Measurements from ENCODE around the gene SHROOM3. TPM values are rescaled to one million over a fixed set of nuclear protein-coding genes. Genes with fewer than 3 reads are reported as not detected.

The SHROOM3 gene
- total RNA-seq, 2 experiments from 2014 or later: not detected

- H3K4me3 Mint-ChIP-seq: no peak overlapping the region
- POLR2A ChIA-PET: no interaction called here
- no peaks in the 10 kb centered on the region for H3K9me3 ChIP-seq (ENCODE audit: control insufficient read depth in 1 of 2, insufficient read depth in 1 of 2, low read length in 2 of 2)
- TF ChIP-seq CTCF (IDR thresholded peaks at IDR 0.05): no peak
- H3K4me1 Mint-ChIP-seq (ENCODE audit: low read depth): no peaks in the 10 kb centered on the region
- intact Hi-C loops (cut with DNase I, micrococcal nuclease): no loop called here
- no peaks in the 10 kb centered on the region for H3K4me1 ChIP-seq (ENCODE audit: insufficient read depth, low read length)
- no peaks in the 10 kb centered on the region for H3K27me3 ChIP-seq (ENCODE audit: control insufficient read depth in 1 of 2, insufficient read depth in 2 of 2, low read length in 2 of 2)
- H3K9me3 Mint-ChIP-seq: no peaks in the 10 kb centered on the region
- no peak overlapping the region for H3K27ac ChIP-seq (ENCODE audit: low read depth in 1 of 2, low read length in 2 of 2)
- H3K36me3 ChIP-seq (ENCODE audit: insufficient read depth, low read length): no peaks in the 10 kb centered on the region
- CTCF ChIA-PET: no interaction called here
- H3K27me3 Mint-ChIP-seq: no peaks in the 10 kb centered on the region
- no peak overlapping the region for H3K27ac Mint-ChIP-seq
- no peak overlapping the region for H3K4me3 ChIP-seq (ENCODE audit: low read length)
- ATAC-seq (ENCODE audit: poor library complexity) (no peak), DNase-seq (no peak)
- H3K36me3 Mint-ChIP-seq (ENCODE audit: low read depth): no peaks in the 10 kb centered on the region
Observed at GRCh38 chr4:76487621-76488020, 52.6 kb downstream of the SHROOM3 start.

GRCh38 chr4:76488455-76488854 lies 53.4 kb downstream of the SHROOM3 start:
- Histone ChIP-seq H3K9me3 (ENCODE audit: control insufficient read depth in 1 of 2, insufficient read depth in 1 of 2, low read length in 2 of 2) (no peaks in the 10 kb centered on the region), H3K36me3 (ENCODE audit: insufficient read depth, low read length) (no peaks in the 10 kb centered on the region), H3K27ac (ENCODE audit: low read depth in 1 of 2, low read length in 2 of 2) (no peak overlapping the region), H3K27me3 (ENCODE audit: control insufficient read depth in 1 of 2, insufficient read depth in 2 of 2, low read length in 2 of 2) (no peaks in the 10 kb centered on the region), H3K4me3 (ENCODE audit: low read length) (no peak overlapping the region), H3K4me1 (ENCODE audit: insufficient read depth, low read length) (no peaks in the 10 kb centered on the region)
- no peak for DNase-seq
- TF ChIP-seq CTCF (IDR thresholded peaks at IDR 0.05): no peak
- H3K27me3 Mint-ChIP-seq: no peaks in the 10 kb centered on the region
- no peaks in the 10 kb centered on the region for H3K9me3 Mint-ChIP-seq
- H3K27ac Mint-ChIP-seq: no peak overlapping the region
- H3K4me1 Mint-ChIP-seq (ENCODE audit: low read depth): no peaks in the 10 kb centered on the region
- ChIA-PET POLR2A (no interaction called here), CTCF (no interaction called here)
- H3K36me3 Mint-ChIP-seq (ENCODE audit: low read depth): no peaks in the 10 kb centered on the region
- intact Hi-C loops (cut with DNase I, micrococcal nuclease): no loop called here
- ATAC-seq (ENCODE audit: poor library complexity): no peak
- H3K4me3 Mint-ChIP-seq: no peak overlapping the region

- no peaks in the 10 kb centered on the region for H3K27me3 ChIP-seq (ENCODE audit: control insufficient read depth in 1 of 2, insufficient read depth in 2 of 2, low read length in 2 of 2)
- H3K9me3 Mint-ChIP-seq: no peaks in the 10 kb centered on the region
- no peak overlapping the region for H3K27ac Mint-ChIP-seq
- no peaks in the 10 kb centered on the region for H3K27me3 Mint-ChIP-seq
- no peak overlapping the region for H3K4me3 ChIP-seq (ENCODE audit: low read length)
- no peak for ATAC-seq (ENCODE audit: poor library complexity)
- TF ChIP-seq CTCF (IDR thresholded peaks at IDR 0.05): no peak
- POLR2A ChIA-PET: no interaction called here
- no peaks in the 10 kb centered on the region for H3K36me3 Mint-ChIP-seq (ENCODE audit: low read depth)
- H3K4me1 Mint-ChIP-seq (ENCODE audit: low read depth): no peaks in the 10 kb centered on the region
- no peak for DNase-seq
- no peaks in the 10 kb centered on the region for H3K9me3 ChIP-seq (ENCODE audit: control insufficient read depth in 1 of 2, insufficient read depth in 1 of 2, low read length in 2 of 2)
- CTCF ChIA-PET: no interaction called here
- no peak overlapping the region for H3K4me3 Mint-ChIP-seq
- H3K36me3 ChIP-seq (ENCODE audit: insufficient read depth, low read length): no peaks in the 10 kb centered on the region
- no peaks in the 10 kb centered on the region for H3K4me1 ChIP-seq (ENCODE audit: insufficient read depth, low read length)
- H3K27ac ChIP-seq (ENCODE audit: low read depth in 1 of 2, low read length in 2 of 2): no peak overlapping the region
- intact Hi-C loops (cut with DNase I, micrococcal nuclease): no loop called here
Observed at GRCh38 chr4:76488888-76489685, 54.1 kb downstream of the SHROOM3 start.
